Measurements from ENCODE around the gene BCDIN3D. TPM values are rescaled to one million over a fixed set of nuclear protein-coding genes. Genes with fewer than 3 reads are reported as not detected.

BCDIN3D gene
- total and polyA plus RNA-seq, 9 of the 15 experiments (the other 6 are each of a cell fraction or from before 2014, with no cell fraction given) = 3.7 to 6.9 (median 5.6) TPM

GRCh38 chr12:49878021-49878420 lies 35.1 kb upstream of the BCDIN3D start:
- no peak overlapping the region for H3K9ac ChIP-seq (ENCODE audit: insufficient read depth in 1 of 2, low read depth in 2 of 2, low read length in 2 of 2)
- H3K27ac ChIP-seq (ENCODE audit: extremely low read depth, low read depth, low read length) = no peak overlapping the region; the same call in 2 of the 3 replicates
- H3K4me2 ChIP-seq (ENCODE audit: insufficient read depth, low read length) = no peak overlapping the region
- 3% methylated on average over 2 of the region's 2 CpGs for WGBS (ENCODE audit: insufficient coverage, low coverage, missing lambda C conversion rate)
- DNase-seq (ENCODE audit: extremely low read depth in 1 of 4, low spot score in 3 of 4) (no peak), FAIRE-seq (no peak), ATAC-seq (no peak)
- no peaks in the 10 kb centered on the region for H4K20me1 ChIP-seq (replicated peaks; ENCODE audit: control insufficient read depth, insufficient read depth, low read length)
- no peaks in the 10 kb centered on the region for H3K9me1 ChIP-seq (ENCODE audit: control insufficient read depth, insufficient read depth, low read length)
- POLR2A ChIA-PET = no interaction called here
- no peak overlapping the region for H2AFZ ChIP-seq (ENCODE audit: low read depth, low read length)
- H3K9me3 ChIP-seq (replicated peaks; ENCODE audit: control insufficient read depth, insufficient read depth, low read depth, low read length) = peaks cover 18% of the 10 kb centered on the region
- intact Hi-C loops (cut with micrococcal nuclease) = no loop called here
- CTCF ChIA-PET (ENCODE audit: low intra/inter-chr PET ratio) = no interaction called here
- BruUV-seq (replicated peaks) = no TSS peak
- H3K36me3 ChIP-seq (ENCODE audit: control insufficient read depth, insufficient read depth, low read length) = no peaks in the 10 kb centered on the region
- TF ChIP-seq SAFB (IDR thresholded peaks at IDR 0.05; ENCODE audit: borderline replicate concordance, low read depth, low read length) (no peak), KDM1A (IDR thresholded peaks at IDR 0.05) (peak in 1 of 2 experiments; percentile 68; a peak in 1 of 4 replicates), TSC22D4 (tag; IDR thresholded peaks at IDR 0.05) (peak; percentile 75; the same call in 1 of the 2 replicates)
- no peak overlapping the region for H3K4me3 ChIP-seq
- H3K79me2 ChIP-seq (ENCODE audit: control insufficient read depth, insufficient read depth, low read length) = no peaks in the 10 kb centered on the region
- peaks cover 0 to 12% of the 10 kb centered on the region in 2 experiments; a peak in 2 of 5 replicates for H3K27me3 ChIP-seq (ENCODE audit: control insufficient read depth in 2 of 2, insufficient read depth in 2 of 2, low read length in 2 of 2)
- in situ Hi-C loops (cut with MboI) = no loop called here
- H3K4me1 ChIP-seq (replicated peaks in 1 of 2; ENCODE audit: control insufficient read depth in 2 of 2, insufficient read depth in 2 of 2, low read length in 2 of 2) = peaks cover 4 to 5% of the 10 kb centered on the region in 2 experiments; a peak in 4 of 5 replicates

- in situ Hi-C loops (cut with MboI) = no loop called here
Measured at GRCh38 chr12:49877066-49877465, 34.2 kb upstream of the BCDIN3D start.

More at GRCh38 chr12:49877066-49877465, 34.2 kb upstream of the BCDIN3D start:
- H3K4me1 ChIP-seq (replicated peaks in 1 of 2; ENCODE audit: control insufficient read depth in 2 of 2, insufficient read depth in 2 of 2, low read length in 2 of 2) = peaks cover 4 to 5% of the 10 kb centered on the region in 2 experiments; a peak in 4 of 5 replicates
- no peak for DNase-seq (ENCODE audit: extremely low read depth in 1 of 4, low spot score in 3 of 4)
- H2AFZ ChIP-seq (ENCODE audit: low read depth, low read length) = no peak overlapping the region
- peaks cover 0 to 3% of the 10 kb centered on the region in 2 experiments; a peak in 2 of 5 replicates for H3K27me3 ChIP-seq (ENCODE audit: control insufficient read depth in 2 of 2, insufficient read depth in 2 of 2, low read length in 2 of 2)
- WGBS (ENCODE audit: insufficient coverage, low coverage, missing lambda C conversion rate) = 15% methylated on average over 2 of the region's 5 CpGs
- TF ChIP-seq THAP12 (CRISPR knock-in tag; IDR thresholded peaks at IDR 0.05) = no peak
- no peak for TF ChIP-seq SIN3A (IDR thresholded peaks at IDR 0.05; ENCODE audit: borderline replicate concordance in 2 of 2, control insufficient read depth in 1 of 2, low read depth in 2 of 2, low read length in 2 of 2)
- TF ChIP-seq ZNF589 (CRISPR knock-in tag; IDR thresholded peaks at IDR 0.05; ENCODE audit: low read depth) = no peak
- TF ChIP-seq TARDBP (IDR thresholded peaks at IDR 0.05) = no peak
- TF ChIP-seq MEF2D (tag; conservative IDR thresholded peaks at IDR 0.05; ENCODE audit: low read depth) = no peak
- TF ChIP-seq ELF4 (CRISPR knock-in tag; IDR thresholded peaks at IDR 0.05) = no peak
- no peak for TF ChIP-seq LEF1 (IDR thresholded peaks at IDR 0.05)
- no peak for TF ChIP-seq PCBP2 (IDR thresholded peaks at IDR 0.05; ENCODE audit: low read depth, low read length, poor library complexity, severe bottlenecking)
- TF ChIP-seq PHTF2 (CRISPR knock-in tag; IDR thresholded peaks at IDR 0.05) = no peak
- no peak for TF ChIP-seq KHSRP (IDR thresholded peaks at IDR 0.05)
- TF ChIP-seq ZBTB17 (CRISPR knock-in tag; IDR thresholded peaks at IDR 0.05) = no peak
- TF ChIP-seq FOXK1 (CRISPR knock-in tag; IDR thresholded peaks at IDR 0.05; ENCODE audit: borderline replicate concordance) = no peak
- TF ChIP-seq SUPT5H (IDR thresholded peaks at IDR 0.05) = no peak
- TF ChIP-seq ZNF324 (CRISPR knock-in tag; IDR thresholded peaks at IDR 0.05) = no peak
- ChIA-PET CTCF (ENCODE audit: low intra/inter-chr PET ratio) (no interaction called here), POLR2A (interaction anchor here (0.6 kb wide), 1 partner anchor 17 kb away, joined by 3 read pairs; no protein-coding TSS in a partner anchor)
- H3K9ac ChIP-seq (ENCODE audit: insufficient read depth in 1 of 2, low read depth in 2 of 2, low read length in 2 of 2) = no peak overlapping the region
- no peak for FAIRE-seq
- H4K20me1 ChIP-seq (replicated peaks; ENCODE audit: control insufficient read depth, insufficient read depth, low read length) = no peaks in the 10 kb centered on the region
- H3K4me3 ChIP-seq = no peak overlapping the region
- no peak overlapping the region for H3K4me2 ChIP-seq (ENCODE audit: insufficient read depth, low read length)
- no peak overlapping the region for H3K27ac ChIP-seq (ENCODE audit: extremely low read depth, low read depth, low read length)
- no TSS peak for BruUV-seq (replicated peaks)
- H3K9me3 ChIP-seq (replicated peaks; ENCODE audit: control insufficient read depth, insufficient read depth, low read depth, low read length) = peaks cover 18% of the 10 kb centered on the region
- H3K9me1 ChIP-seq (ENCODE audit: control insufficient read depth, insufficient read depth, low read length) = no peaks in the 10 kb centered on the region
- no peaks in the 10 kb centered on the region for H3K36me3 ChIP-seq (ENCODE audit: control insufficient read depth, insufficient read depth, low read length)
- ATAC-seq = no peak
- intact Hi-C loops (cut with micrococcal nuclease) = no loop called here
- no peaks in the 10 kb centered on the region for H3K79me2 ChIP-seq (ENCODE audit: control insufficient read depth, insufficient read depth, low read length)
